ENCODE data around the gene LPAR2. TPM values are rescaled to one million over a fixed set of nuclear protein-coding genes. Genes with fewer than 3 reads are reported as not detected.

LPAR2 gene
- total and polyA plus RNA-seq, 2 of the 13 experiments (the other 11 are each of a cell fraction or from before 2014, with no cell fraction given), result 0.86 to 3.6 TPM

- TF ChIP-seq, protein P1, sequence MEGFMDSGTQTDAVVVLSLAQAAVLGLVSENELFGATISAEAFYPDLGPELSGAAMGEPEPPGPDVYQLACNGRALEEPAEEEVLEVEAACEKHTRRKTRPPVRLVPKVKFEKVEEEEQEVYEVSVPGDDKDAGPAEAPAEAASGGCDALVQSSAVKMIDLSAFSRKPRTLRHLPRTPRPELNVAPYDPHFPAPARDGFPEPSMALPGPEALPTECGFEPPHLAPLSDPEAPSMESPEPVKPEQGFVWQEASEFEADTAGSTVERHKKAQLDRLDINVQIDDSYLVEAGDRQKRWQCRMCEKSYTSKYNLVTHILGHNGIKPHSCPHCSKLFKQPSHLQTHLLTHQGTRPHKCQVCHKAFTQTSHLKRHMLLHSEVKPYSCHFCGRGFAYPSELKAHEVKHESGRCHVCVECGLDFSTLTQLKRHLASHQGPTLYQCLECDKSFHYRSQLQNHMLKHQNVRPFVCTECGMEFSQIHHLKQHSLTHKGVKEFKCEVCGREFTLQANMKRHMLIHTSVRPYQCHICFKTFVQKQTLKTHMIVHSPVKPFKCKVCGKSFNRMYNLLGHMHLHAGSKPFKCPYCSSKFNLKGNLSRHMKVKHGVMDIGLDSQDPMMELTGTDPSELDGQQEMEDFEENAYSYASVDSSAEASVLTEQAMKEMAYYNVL (CRISPR knock-in tag; IDR thresholded peaks at IDR 0.05; ENCODE audit: borderline replicate concordance), result 0 out of 2 replicates have a peak, but pooled peaks have one; percentile 2
- peak; percentile 48; the same call in 1 of the 2 replicates for TF ChIP-seq CHCHD3 (CRISPR knock-in tag; IDR thresholded peaks at IDR 0.05)
- TF ChIP-seq ZBTB20 (CRISPR knock-in tag; IDR thresholded peaks at IDR 0.05; ENCODE audit: borderline replicate concordance, low read depth), result peak; percentile 30; the same call in 1 of the 2 replicates
- no peak for TF ChIP-seq ZNF296 (CRISPR knock-in tag; conservative IDR thresholded peaks at IDR 0.05)
- no peak for TF ChIP-seq ZNF674 (CRISPR knock-in tag; IDR thresholded peaks at IDR 0.05; ENCODE audit: low read depth)
- no peak for TF ChIP-seq SCMH1 (CRISPR knock-in tag; IDR thresholded peaks at IDR 0.05; ENCODE audit: borderline replicate concordance)
- TF ChIP-seq KMT2A (CRISPR knock-in tag; IDR thresholded peaks at IDR 0.05), result 0 out of 2 replicates have a peak, but pooled peaks have one; percentile 15
- no peak for TF ChIP-seq MAFF (IDR thresholded peaks at IDR 0.05; ENCODE audit: low read depth, low read length)
- TF ChIP-seq SP1 (IDR thresholded peaks at IDR 0.05), result no peak
- TF ChIP-seq SP1 (CRISPR knock-in tag; IDR thresholded peaks at IDR 0.05), result 0 out of 2 replicates have a peak, but pooled peaks have one; percentile 19
- no peak for TF ChIP-seq ZNF451 (CRISPR knock-in tag; IDR thresholded peaks at IDR 0.05)
- no peak for TF ChIP-seq HNF4A (CRISPR knock-in tag; IDR thresholded peaks at IDR 0.05)
- TF ChIP-seq MIER3 (CRISPR knock-in tag; IDR thresholded peaks at IDR 0.05; ENCODE audit: borderline replicate concordance), result no peak
- TF ChIP-seq ZMYM2 (CRISPR knock-in tag; IDR thresholded peaks at IDR 0.05), result no peak
- TF ChIP-seq ZNF724P (CRISPR knock-in tag; IDR thresholded peaks at IDR 0.05; ENCODE audit: borderline replicate concordance), result 0 out of 2 replicates have a peak, but pooled peaks have one; percentile 84
- no peak for TF ChIP-seq EZH2 (conservative IDR thresholded peaks at IDR 0.05; ENCODE audit: low read depth, low read length)
Observed at GRCh38 chr19:19662871-19663255, 34.8 kb upstream of the LPAR2 start (continued).

All from HepG2 (cell line).